ENCODE data around the gene MTOR.

GRCh38 chr1:11283151-11283550 is 20.8 kb upstream of the MTOR start:
- TF ChIP-seq CTCF (conservative IDR thresholded peaks at IDR 0.05; ENCODE audit: low read length) (no peak), EZH2phosphoT487 (IDR thresholded peaks at IDR 0.05; ENCODE audit: borderline replicate concordance) (no peak)
